Right cardiac atrium (tissue), 5 donors: ENCODE results near the gene TOMM22. TPM values are rescaled to one million over a fixed set of nuclear protein-coding genes. Genes with fewer than 3 reads are reported as not detected.
A peak's percentile ranks its signal among the peaks of the same experiment; 100 is the strongest.

Source experiments
- ATAC-seq, 2 donors: fragments of 200-7000 bp; cut with Tn5 transposase; one replicate each; pipeline versions ENCODE4 v1.8.0 to v1.9.1; 2020; ENCODE audit warnings: moderate library complexity in 2 of 2, mild to moderate bottlenecking in 1 of 2
- DNase-seq, 3 donors: peaks; one replicate each; pipeline ENCODE4 v3.0.0-alpha.2; 2020
- H3K27ac ChIP-seq: one replicate; pipeline ENCODE4 v1.5.1; 2013; ENCODE audit warnings: mild to moderate bottlenecking, low read length, control low read depth, moderate library complexity
- H3K27me3 ChIP-seq: one replicate; pipeline ENCODE4 v1.6.1; 2013; ENCODE audit not compliant: control insufficient read depth, insufficient read depth
- H3K4me1 ChIP-seq: one replicate; pipeline ENCODE4 v1.6.1; 2013; ENCODE audit warnings: low read length; ENCODE audit not compliant: control insufficient read depth, insufficient read depth
- H3K4me3 ChIP-seq: one replicate; pipeline ENCODE4 v1.5.1; 2013; ENCODE audit warnings: low read length, control low read depth
- H3K9me3 ChIP-seq: one replicate; pipeline ENCODE4 v1.6.1; 2013; ENCODE audit warnings: low read length; ENCODE audit not compliant: control insufficient read depth
- WGBS: extraction: QIAGEN DNeasy Blood & Tissue Kit; methylation state at CpG from one replicate; pipeline ENCODE4 v1.1.7; 2013; 5-methylcytosine and 5-hydroxymethylcytosine counted together
- intact Hi-C, 4 donors: fragments of 100-400 bp; cut with DNase I; formaldehyde crosslinking; loops; one replicate each; pipeline versions ENCODE4 v1.11.0 to v1.14.0; 2022 to 2023
- polyA plus RNA-seq: library from polyadenylated mRNA; stranded (reverse); fragments of 200-250 nt; gene quantifications from one replicate; pipeline ENCODE4 v1.2.3, GENCODE V29; 2013
- total RNA-seq, 4 donors: library from RNA; stranded (reverse); fragmentation: NEBNext Ultra II Directional; extraction: Animal tissue kit (Norgen Biotek cat#: 25700); gene quantifications; one replicate each; pipeline ENCODE4 v1.2.1, GENCODE V29; 2021
- donor health status: healthy with polysubstance abuse.
- donor health status: DM: no; HTN: yes; CAD: no.
- donor health status: DM: no; HTN: no; CAD: no.
- donor health status: DM: no; HTN: yes; CAD: no; lungs with severe emphysema.
- donor health status: DM: yes; HTN: yes; CAD: no.

Gene TOMM22
- total and polyA plus RNA-seq, 5 donors: 41.0 to 67.3 (median 59.5) TPM

- no peak overlapping the region for H3K4me3 ChIP-seq
- ATAC-seq: peak in 1 of 2 donors; percentile 54
- H3K4me1 ChIP-seq: peaks cover 6% of the 10 kb centered on the region
- H3K27me3 ChIP-seq: no peaks in the 10 kb centered on the region
- intact Hi-C loops: no loop called here
- DNase-seq: peak in 1 of 3 donors; percentile 26
- 29% methylated on average over 3 of the region's 3 CpGs for WGBS
- H3K27ac ChIP-seq: peak overlapping the region; percentile 72
- no peaks in the 10 kb centered on the region for H3K9me3 ChIP-seq
These were observed 15.1 kb downstream of the TOMM22 start for GRCh38 chr22:38696606-38697424.

- intact Hi-C loops: no loop called here
- Histone ChIP-seq H3K9me3 (no peaks in the 10 kb centered on the region), H3K4me3 (no peak overlapping the region), H3K27me3 (no peaks in the 10 kb centered on the region), H3K27ac (peak overlapping the region; percentile 64), H3K4me1 (peaks cover 6% of the 10 kb centered on the region)
- peak in 2 of 3 donors; percentile 34 to 78 for DNase-seq
- WGBS: 36% methylated on average over 8 of the region's 8 CpGs
- ATAC-seq: no peak
These were observed 15.8 kb downstream of the TOMM22 start for GRCh38 chr22:38697425-38698089.

GRCh38 chr22:38698407-38699094 lies 16.8 kb downstream of the TOMM22 start:
- intact Hi-C loops: no loop called here
- H3K27me3 ChIP-seq: no peaks in the 10 kb centered on the region
- peaks cover 6% of the 10 kb centered on the region for H3K4me1 ChIP-seq
- H3K4me3 ChIP-seq: peak overlapping the region; percentile 71
- ATAC-seq (no peak), DNase-seq (no peak)
- 89% methylated on average over 13 of the region's 13 CpGs for WGBS
- no peaks in the 10 kb centered on the region for H3K9me3 ChIP-seq
- no peak overlapping the region for H3K27ac ChIP-seq

GRCh38 chr22:38699143-38699542 lies 17.4 kb downstream of the TOMM22 start:
- intact Hi-C loops: no loop called here
- H3K27ac ChIP-seq: peak overlapping the region; percentile 5
- no peaks in the 10 kb centered on the region for H3K27me3 ChIP-seq
- no peak for DNase-seq
- no peaks in the 10 kb centered on the region for H3K9me3 ChIP-seq
- peaks cover 6% of the 10 kb centered on the region for H3K4me1 ChIP-seq
- ATAC-seq: no peak
- WGBS: 42% methylated on average over 5 of the region's 5 CpGs
- H3K4me3 ChIP-seq: peak overlapping the region; percentile 71

GRCh38 chr22:38699784-38700183 lies 18.0 kb downstream of the TOMM22 start:
- no peak for ATAC-seq
- 17% methylated on average over 6 of the region's 6 CpGs for WGBS
- peak overlapping the region; percentile 71 for H3K4me3 ChIP-seq
- no peaks in the 10 kb centered on the region for H3K9me3 ChIP-seq
- DNase-seq: no peak
- H3K27ac ChIP-seq: peak overlapping the region; percentile 54
- intact Hi-C loops: no loop called here
- H3K27me3 ChIP-seq: no peaks in the 10 kb centered on the region
- peaks cover 6% of the 10 kb centered on the region for H3K4me1 ChIP-seq

- ATAC-seq (peak; percentile 53 to 58), DNase-seq (peak; percentile 84 to 92 (median 92))
- Histone ChIP-seq H3K27ac (peak overlapping the region; percentile 94), H3K27me3 (no peaks in the 10 kb centered on the region), H3K4me3 (peak overlapping the region; percentile 71), H3K9me3 (no peaks in the 10 kb centered on the region), H3K4me1 (peaks cover 6% of the 10 kb centered on the region)
- intact Hi-C loops: no loop called here
- under 1% methylated on average over 57 of the region's 57 CpGs for WGBS
These were observed 18.6 kb downstream of the TOMM22 start for GRCh38 chr22:38700270-38700788.

- H3K9me3 ChIP-seq: no peaks in the 10 kb centered on the region
These were observed 19.3 kb downstream of the TOMM22 start, which contains the start of gene JOSD1 for GRCh38 chr22:38700789-38701628. JOSD1 (minus strand) TSS chr22:38700943; CDS start chr22:38699987, 956 bp downstream.

GRCh38 chr22:38704654-38705234 lies 23.0 kb downstream of the TOMM22 start:
- H3K27ac ChIP-seq: peak overlapping the region; percentile 86
- H3K4me3 ChIP-seq: peak overlapping the region; percentile 16
- 17% methylated on average over 10 of the region's 10 CpGs for WGBS
- no peak for DNase-seq
- intact Hi-C loops: no loop called here
- H3K27me3 ChIP-seq: no peaks in the 10 kb centered on the region
- no peaks in the 10 kb centered on the region for H3K9me3 ChIP-seq
- peaks cover 7% of the 10 kb centered on the region for H3K4me1 ChIP-seq
- ATAC-seq: no peak

More at GRCh38 chr22:38700789-38701628, 19.3 kb downstream of the TOMM22 start, which contains the start of gene JOSD1:
- peaks cover 6% of the 10 kb centered on the region for H3K4me1 ChIP-seq
- WGBS: under 1% methylated on average over 94 of the region's 94 CpGs
- peak; percentile 97 to 99 (median 98) for DNase-seq
- intact Hi-C loops: no loop called here
- peak; percentile 63 to 66 for ATAC-seq
- H3K4me3 ChIP-seq: peak within 1 kb of the TSS; percentile 71
- no peaks in the 10 kb centered on the region for H3K27me3 ChIP-seq
- peak within 1 kb of the TSS; percentile 94 for H3K27ac ChIP-seq

GRCh38 chr22:38705235-38706100 lies 23.7 kb downstream of the TOMM22 start, which contains the start of gene GTPBP1:
GTPBP1 (plus strand) TSS chr22:38705944; CDS start chr22:38705956, 12 bp downstream.
- intact Hi-C loops: no loop called here
- peak; percentile 98 to 99 (median 98) for DNase-seq
- H3K9me3 ChIP-seq: no peaks in the 10 kb centered on the region
- peak; percentile 93 to 95 for ATAC-seq
- peak within 1 kb of the TSS; percentile 86 for H3K27ac ChIP-seq
- peaks cover 7% of the 10 kb centered on the region for H3K4me1 ChIP-seq
- under 1% methylated on average over 55 of the region's 55 CpGs for WGBS
- H3K27me3 ChIP-seq: no peaks in the 10 kb centered on the region
- peak within 1 kb of the TSS; percentile 71 for H3K4me3 ChIP-seq
